Panc1 (cell line): ENCODE measurements around the gene DTNB. TPM values are rescaled to one million over a fixed set of nuclear protein-coding genes. Genes with fewer than 3 reads are reported as not detected.
A peak's percentile ranks its signal among the peaks of the same experiment; 100 is the strongest.

ENCODE experiments used
- ATAC-seq: fragments of 200-7000 bp; cut with Tn5 transposase; 2 replicates; pipeline ENCODE4 v1.9.1; 2020; ENCODE audit warnings: mild to moderate bottlenecking, moderate library complexity
- BruUV-seq: library from RNA; stranded (reverse); fragments of 400-500 nt; replicated peaks from 2 replicates; lab custom pipeline; 2021; lab: Mats Ljungman, UMichigan
- CTCF ChIA-PET: fragments of 300-600 bp; sonication (Branson Sonifier 250); formaldehyde crosslinking; loops from one replicate; lab custom pipeline; 2022; ENCODE audit warnings: antibody characterized with exemption; lab: Charles Lee
- POLR2A ChIA-PET: fragments of 300-600 bp; sonication (Branson Sonifier 250); formaldehyde crosslinking; loops from one replicate; lab custom pipeline; 2022; ENCODE audit warnings: antibody characterized with exemption; lab: Charles Lee
- DNase-seq: peaks from one replicate; pipeline ENCODE4 v3.0.0-alpha.2; 2010; ENCODE audit warnings: low read depth, low spot score
- H3K27ac ChIP-seq: 2 replicates; pipeline ENCODE4 v1.5.1; 2011; ENCODE audit warnings: mild to moderate bottlenecking, low read length, inconsistent platforms
- H3K27me3 ChIP-seq: fragments of 200-500 bp; sonication (Bioruptor generic); 2 replicates; pipeline ENCODE4 v1.6.0; 2014; ENCODE audit warnings: low read length, inconsistent platforms; ENCODE audit not compliant: control insufficient read depth, insufficient read depth
- H3K36me3 ChIP-seq: fragments of 200-500 bp; sonication (Bioruptor generic); 2 replicates; pipeline ENCODE4 v1.5.1; 2014; ENCODE audit warnings: inconsistent platforms, mild to moderate bottlenecking, low read length, moderate library complexity; ENCODE audit not compliant: control insufficient read depth, insufficient read depth
- H3K4me1 ChIP-seq: 2 replicates; pipeline ENCODE4 v1.5.1; 2011; ENCODE audit warnings: inconsistent platforms, mild to moderate bottlenecking, low read length, moderate library complexity; ENCODE audit not compliant: control insufficient read depth, insufficient read depth
- H3K4me3 ChIP-seq, 2 experiments: 2 replicates each; pipeline ENCODE4 v1.5.1; 2011 to 2012; ENCODE audit warnings: low read depth in 2 of 2, low read length in 2 of 2, mild to moderate bottlenecking in 2 of 2, inconsistent platforms in 1 of 2, moderate library complexity in 1 of 2
- H3K9me3 ChIP-seq: fragments of 200-500 bp; sonication (Bioruptor generic); 2 replicates; pipeline ENCODE4 v1.5.1; 2014; ENCODE audit warnings: low read depth, mild to moderate bottlenecking, inconsistent platforms, low read length, moderate library complexity; ENCODE audit not compliant: control insufficient read depth, insufficient read depth
- CTCF ChIP-seq: fragments of 450-650 bp; IDR thresholded peaks from 2 replicates; pipeline ENCODE4 v1.5.1; 2017; ENCODE audit warnings: mild to moderate bottlenecking
- POLR2AphosphoS5 ChIP-seq: IDR thresholded peaks from 2 replicates; pipeline ENCODE4 v1.6.1; 2012; ENCODE audit warnings: mild to moderate bottlenecking, low read depth, low read length, moderate library complexity
- REST ChIP-seq, 2 experiments: IDR thresholded peaks; 2 replicates each; pipeline ENCODE4 v1.6.1; 2011 to 2012; ENCODE audit warnings: low read depth in 2 of 2, control low read depth in 1 of 2, low read length in 1 of 2, mild to moderate bottlenecking in 1 of 2, moderate library complexity in 1 of 2; ENCODE audit not compliant: insufficient read depth in 1 of 2
- SIN3A ChIP-seq: IDR thresholded peaks from 2 replicates; pipeline ENCODE4 v1.6.1; 2012; ENCODE audit warnings: low read depth, mild to moderate bottlenecking, low read length, moderate library complexity, borderline replicate concordance; ENCODE audit not compliant: insufficient read depth
- TCF7L2 ChIP-seq: IDR thresholded peaks from 2 replicates; pipeline ENCODE4 v1.6.1; 2011; ENCODE audit warnings: mild to moderate bottlenecking, low read depth, low read length, inconsistent platforms
- in situ Hi-C: cut with HindIII; loops from 2 replicates; pipeline ENCODE4 v1.10.0; 2016; ENCODE audit warnings: low sequenced_read_pairs, low pct_unique_long_range_greater_than_20kb
- intact Hi-C: fragments of 100-400 bp; cut with micrococcal nuclease; formaldehyde crosslinking; loops from one replicate; pipeline ENCODE4 v1.10.0; 2022; ENCODE audit not compliant: unreplicated experiment
- total RNA-seq: library from RNA; stranded (reverse); gene quantifications from one replicate; pipeline ENCODE4 v1.2.1, GENCODE V29; 2021; ENCODE audit not compliant: unreplicated experiment

The DTNB gene
- total RNA-seq, 1 experiment from 2014 or later = 37.8 TPM

- ChIA-PET POLR2A (interaction anchor here (0.7 kb wide), 1 partner anchor 141 kb away, joined by 5 read pairs; no protein-coding TSS in a partner anchor), CTCF (interaction anchor here (1.0 kb wide), 1 partner anchor 9 kb away, joined by 6 read pairs; no protein-coding TSS in a partner anchor)
- Histone ChIP-seq H3K27me3 (no peaks in the 10 kb centered on the region), H3K9me3 (no peaks in the 10 kb centered on the region), H3K36me3 (no peaks in the 10 kb centered on the region), H3K4me1 (no peaks in the 10 kb centered on the region), H3K4me3 (no peak overlapping the region), H3K27ac (no peak overlapping the region)
- no peak for TF ChIP-seq SIN3A
- TF ChIP-seq TCF7L2 = no peak
- TF ChIP-seq POLR2AphosphoS5 = no peak
- no peak for TF ChIP-seq REST (IDR thresholded peaks at IDR 0.05; ENCODE audit: insufficient read depth in 1 of 2, low read depth in 2 of 2, low read length in 1 of 2)
- TF ChIP-seq CTCF = no peak
- DNase-seq (no peak), ATAC-seq (peak; percentile 59; the same call in 1 of the 2 replicates)
- intact Hi-C loops (no loop called here), in situ Hi-C loops (no loop called here)
- BruUV-seq = no TSS peak
These were observed 16.7 kb upstream of the DTNB start for GRCh38 chr2:25690058-25690457.

DNA sequence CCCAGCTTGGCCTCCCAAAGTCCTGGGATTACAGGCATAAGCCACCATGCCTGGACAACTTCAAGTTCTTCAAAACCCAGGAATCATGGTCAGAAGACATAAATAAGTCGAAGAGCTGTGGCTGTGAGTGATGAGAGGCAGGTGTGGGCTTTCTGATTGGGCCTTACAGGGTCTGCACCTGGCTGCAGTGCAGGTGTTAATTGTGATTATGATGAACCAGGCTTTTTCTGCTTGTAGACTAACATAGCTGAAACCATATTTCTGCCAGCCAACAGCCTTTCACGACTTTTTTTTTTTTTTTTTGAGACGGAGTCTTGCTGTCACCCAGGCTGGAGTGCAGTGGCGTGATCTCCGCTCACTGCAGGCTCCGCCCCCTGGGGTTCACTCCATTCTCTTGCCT lies 14.9 kb upstream of the DTNB start:
- in situ Hi-C loops (no loop called here), intact Hi-C loops (no loop called here)
- Histone ChIP-seq H3K9me3 (no peaks in the 10 kb centered on the region), H3K27me3 (no peaks in the 10 kb centered on the region), H3K4me3 (no peak overlapping the region), H3K27ac (no peak overlapping the region), H3K4me1 (no peaks in the 10 kb centered on the region), H3K36me3 (no peaks in the 10 kb centered on the region)
- TF ChIP-seq TCF7L2 (no peak), CTCF (no peak), REST (IDR thresholded peaks at IDR 0.05; ENCODE audit: insufficient read depth in 1 of 2, low read depth in 2 of 2, low read length in 1 of 2) (no peak), SIN3A (no peak), POLR2AphosphoS5 (no peak)
- POLR2A ChIA-PET = no interaction called here
- BruUV-seq = no TSS peak
- ATAC-seq = no peak
- DNase-seq = no peak
- CTCF ChIA-PET = no interaction called here
